Measurements from ENCODE around the gene UBA6. TPM values are rescaled to one million over a fixed set of nuclear protein-coding genes. Genes with fewer than 3 reads are reported as not detected.

UBA6 gene
- total RNA-seq, 1 experiment from 2014 or later = 59.4 TPM

DNA sequence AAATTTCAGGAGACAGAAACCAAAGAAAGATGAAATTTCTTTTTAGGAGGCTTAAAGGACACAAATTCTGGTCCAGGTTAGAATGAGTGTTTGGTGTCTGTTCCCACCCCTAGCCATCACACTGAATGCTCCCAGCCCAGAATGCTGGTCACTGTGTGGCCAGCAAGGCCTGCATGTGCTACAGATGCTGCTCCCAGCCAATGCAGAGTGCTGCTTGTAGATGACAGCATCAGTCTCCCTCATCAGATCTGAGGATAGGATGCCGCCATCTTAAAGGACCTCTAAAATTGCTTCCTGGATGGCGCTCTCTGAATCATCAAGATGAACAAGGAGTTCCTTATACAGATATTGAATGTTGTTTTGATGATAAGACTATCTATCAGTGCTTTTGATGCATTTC, 17.9 kb upstream of the UBA6 start:
- TF ChIP-seq, protein P1, sequence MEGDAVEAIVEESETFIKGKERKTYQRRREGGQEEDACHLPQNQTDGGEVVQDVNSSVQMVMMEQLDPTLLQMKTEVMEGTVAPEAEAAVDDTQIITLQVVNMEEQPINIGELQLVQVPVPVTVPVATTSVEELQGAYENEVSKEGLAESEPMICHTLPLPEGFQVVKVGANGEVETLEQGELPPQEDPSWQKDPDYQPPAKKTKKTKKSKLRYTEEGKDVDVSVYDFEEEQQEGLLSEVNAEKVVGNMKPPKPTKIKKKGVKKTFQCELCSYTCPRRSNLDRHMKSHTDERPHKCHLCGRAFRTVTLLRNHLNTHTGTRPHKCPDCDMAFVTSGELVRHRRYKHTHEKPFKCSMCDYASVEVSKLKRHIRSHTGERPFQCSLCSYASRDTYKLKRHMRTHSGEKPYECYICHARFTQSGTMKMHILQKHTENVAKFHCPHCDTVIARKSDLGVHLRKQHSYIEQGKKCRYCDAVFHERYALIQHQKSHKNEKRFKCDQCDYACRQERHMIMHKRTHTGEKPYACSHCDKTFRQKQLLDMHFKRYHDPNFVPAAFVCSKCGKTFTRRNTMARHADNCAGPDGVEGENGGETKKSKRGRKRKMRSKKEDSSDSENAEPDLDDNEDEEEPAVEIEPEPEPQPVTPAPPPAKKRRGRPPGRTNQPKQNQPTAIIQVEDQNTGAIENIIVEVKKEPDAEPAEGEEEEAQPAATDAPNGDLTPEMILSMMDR (IDR thresholded peaks at IDR 0.05) = no peak
- TF ChIP-seq SIN3A (IDR thresholded peaks at IDR 0.05; ENCODE audit: borderline replicate concordance, insufficient read depth, low read depth, low read length) = no peak
- no peak for TF ChIP-seq POLR2AphosphoS5 (IDR thresholded peaks at IDR 0.05; ENCODE audit: low read depth, low read length)
- TF ChIP-seq TCF7L2 (IDR thresholded peaks at IDR 0.05; ENCODE audit: low read depth, low read length) = no peak
- no peak for TF ChIP-seq REST (IDR thresholded peaks at IDR 0.05; ENCODE audit: insufficient read depth in 1 of 2, low read depth in 2 of 2, low read length in 1 of 2)
- CTCF ChIA-PET = no interaction called here
- intact Hi-C loops (cut with micrococcal nuclease; ENCODE audit: unreplicated experiment) (no loop called here), in situ Hi-C loops (cut with HindIII; ENCODE audit: low pct_unique_long_range_greater_than_20kb, low sequenced_read_pairs) (no loop called here)
- Histone ChIP-seq H3K9me3 (ENCODE audit: control insufficient read depth, insufficient read depth, low read depth, low read length) (no peaks in the 10 kb centered on the region), H3K27me3 (ENCODE audit: control insufficient read depth, insufficient read depth, low read length) (no peaks in the 10 kb centered on the region), H3K27ac (ENCODE audit: low read length) (no peak overlapping the region), H3K4me1 (ENCODE audit: control insufficient read depth, insufficient read depth, low read length) (no peaks in the 10 kb centered on the region), H3K4me3 (ENCODE audit: low read depth in 2 of 2, low read length in 2 of 2) (no peak overlapping the region), H3K36me3 (ENCODE audit: control insufficient read depth, insufficient read depth, low read length) (no peaks in the 10 kb centered on the region)
- ATAC-seq = no peak
- DNase-seq (ENCODE audit: low read depth, low spot score) = no peak
- POLR2A ChIA-PET = no interaction called here
- no TSS peak for BruUV-seq (replicated peaks)

DNA sequence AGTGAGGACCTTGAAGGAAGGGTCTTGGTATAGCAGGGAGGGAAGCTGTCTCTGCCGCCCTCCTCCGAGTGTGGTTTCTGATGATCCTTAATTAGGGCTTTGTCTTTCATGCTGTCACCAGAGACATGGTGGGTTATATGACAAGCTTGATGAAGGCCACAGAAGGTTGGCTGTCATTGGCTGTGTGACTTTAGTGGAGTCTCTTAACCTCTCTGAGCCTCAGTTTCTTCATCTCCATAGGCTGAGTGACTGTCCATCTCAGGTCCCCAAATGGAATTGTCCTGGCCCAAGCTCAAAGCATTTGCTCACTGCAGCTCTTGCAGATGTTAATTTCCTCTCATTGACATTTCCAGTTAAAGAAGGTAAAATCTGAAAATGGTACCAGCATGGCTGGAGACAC, 16.6 kb upstream of the UBA6 start:
- POLR2A ChIA-PET = no interaction called here
- in situ Hi-C loops (cut with HindIII; ENCODE audit: low pct_unique_long_range_greater_than_20kb, low sequenced_read_pairs) = no loop called here
- CTCF ChIA-PET = no interaction called here
- Histone ChIP-seq H3K4me3 (ENCODE audit: low read depth in 2 of 2, low read length in 2 of 2) (no peak overlapping the region), H3K36me3 (ENCODE audit: control insufficient read depth, insufficient read depth, low read length) (no peaks in the 10 kb centered on the region), H3K27ac (ENCODE audit: low read length) (no peak overlapping the region), H3K27me3 (ENCODE audit: control insufficient read depth, insufficient read depth, low read length) (no peaks in the 10 kb centered on the region), H3K9me3 (ENCODE audit: control insufficient read depth, insufficient read depth, low read depth, low read length) (no peaks in the 10 kb centered on the region), H3K4me1 (ENCODE audit: control insufficient read depth, insufficient read depth, low read length) (no peaks in the 10 kb centered on the region; the same call in 1 of the 2 replicates)
- TF ChIP-seq POLR2AphosphoS5 (IDR thresholded peaks at IDR 0.05; ENCODE audit: low read depth, low read length) (no peak), TCF7L2 (IDR thresholded peaks at IDR 0.05; ENCODE audit: low read depth, low read length) (no peak), REST (IDR thresholded peaks at IDR 0.05; ENCODE audit: insufficient read depth in 1 of 2, low read depth in 2 of 2, low read length in 1 of 2) (no peak), SIN3A (IDR thresholded peaks at IDR 0.05; ENCODE audit: borderline replicate concordance, insufficient read depth, low read depth, low read length) (no peak)
- TF ChIP-seq, protein P1 (IDR thresholded peaks at IDR 0.05) = no peak
- DNase-seq (ENCODE audit: low read depth, low spot score) (no peak), ATAC-seq (no peak)
- no TSS peak for BruUV-seq (replicated peaks)
- intact Hi-C loops (cut with micrococcal nuclease; ENCODE audit: unreplicated experiment) = no loop called here
